Keratinocyte (primary cell): ENCODE measurements around the gene SORL1. TPM values are rescaled to one million over a fixed set of nuclear protein-coding genes. Genes with fewer than 3 reads are reported as not detected.

Experiments
- DNase-seq: peaks from one replicate; pipeline ENCODE4 v3.0.0-alpha.2; 2011; ENCODE audit warnings: low read depth, missing footprints, low spot score
- FAIRE-seq: peaks from 2 replicates; lab custom pipeline; 2011; peaks lifted over from hg19 to GRCh38; lab: Jason Lieb, UNC
- H2AFZ ChIP-seq: 2 replicates; pipeline ENCODE4 v1.6.0; 2012; ENCODE audit warnings: low read length, control low read depth, inconsistent platforms; ENCODE audit not compliant: control insufficient read depth
- H3K27ac ChIP-seq: 2 replicates; pipeline ENCODE4 v1.5.1; 2011; ENCODE audit warnings: low read length; ENCODE audit not compliant: control insufficient read depth, insufficient read depth
- H3K27me3 ChIP-seq: 3 replicates; pipeline ENCODE4 v1.6.0; 2011; ENCODE audit warnings: low read length; ENCODE audit not compliant: control insufficient read depth, insufficient read depth; ENCODE audit errors: extremely low read depth
- H3K36me3 ChIP-seq, 2 experiments: 2 replicates in 1 of 2; 3 replicates in 1 of 2; pipeline ENCODE4 v1.5.1; 2011; ENCODE audit warnings: low read length in 2 of 2, mild to moderate bottlenecking in 1 of 2; ENCODE audit not compliant: control insufficient read depth in 2 of 2, insufficient read depth in 2 of 2; ENCODE audit errors: extremely low read depth in 1 of 2
- H3K4me1 ChIP-seq: 3 replicates; pipeline ENCODE4 v1.5.1; 2011; ENCODE audit warnings: low read length; ENCODE audit not compliant: control insufficient read depth, insufficient read depth; ENCODE audit errors: extremely low read depth
- H3K4me2 ChIP-seq: 3 replicates; pipeline ENCODE4 v1.6.0; 2011; ENCODE audit warnings: low read depth, low read length; ENCODE audit not compliant: control insufficient read depth, insufficient read depth; ENCODE audit errors: extremely low read depth
- H3K4me3 ChIP-seq, 3 experiments: fragments of 200-600 bp in 1 of 3; sonication (generic) in 1 of 3; 2 replicates in 2 of 3; 3 replicates in 1 of 3; pipeline ENCODE4 v1.5.1; 2011 to 2016; ENCODE audit warnings: low read length in 3 of 3, mild to moderate bottlenecking in 3 of 3, control low read depth in 2 of 3, inconsistent platforms in 1 of 3, low read depth in 1 of 3, mixed read lengths in 1 of 3, mixed run types in 1 of 3, moderate library complexity in 1 of 3; ENCODE audit not compliant: control insufficient read depth in 2 of 3, insufficient read depth in 2 of 3; ENCODE audit errors: extremely low read depth in 1 of 3
- H3K79me2 ChIP-seq: 2 replicates; pipeline ENCODE4 v1.6.0; 2012; ENCODE audit warnings: low read length; ENCODE audit not compliant: control insufficient read depth, insufficient read depth
- H3K9ac ChIP-seq: 3 replicates; pipeline ENCODE4 v1.6.0; 2011; ENCODE audit warnings: low read length; ENCODE audit not compliant: control insufficient read depth, insufficient read depth; ENCODE audit errors: extremely low read depth
- H3K9me1 ChIP-seq: 3 replicates; pipeline ENCODE4 v1.6.0; 2011; ENCODE audit warnings: low read length; ENCODE audit not compliant: control insufficient read depth, insufficient read depth; ENCODE audit errors: extremely low read depth
- H3K9me3 ChIP-seq: 2 replicates; pipeline ENCODE4 v1.5.1; 2012; ENCODE audit warnings: low read depth, low read length; ENCODE audit not compliant: control insufficient read depth
- H4K20me1 ChIP-seq: 3 replicates; pipeline ENCODE4 v1.6.0; 2011; ENCODE audit warnings: low read length; ENCODE audit not compliant: control insufficient read depth, insufficient read depth; ENCODE audit errors: extremely low read depth
- CTCF ChIP-seq, 3 experiments: IDR thresholded peaks in 1 of 3; conservative IDR thresholded peaks in 1 of 3; optimal IDR thresholded peaks in 1 of 3; 2 replicates in 2 of 3; 3 replicates in 1 of 3; pipeline versions ENCODE3 to v1.5.1; 2011; ENCODE audit warnings: low read length in 3 of 3, mild to moderate bottlenecking in 3 of 3, moderate library complexity in 2 of 3, control low read depth in 1 of 3, inconsistent platforms in 1 of 3; ENCODE audit not compliant: insufficient read depth in 2 of 3; ENCODE audit errors: extremely low read depth in 1 of 3
- EZH2 ChIP-seq: IDR thresholded peaks from one replicate; pipeline ENCODE4 v1.6.1; 2012; ENCODE audit warnings: inconsistent platforms, mild to moderate bottlenecking, low read length, moderate library complexity
- dilution Hi-C: fragments of 300-500 bp; cut with MboI; formaldehyde crosslinking; loops from one replicate; pipeline ENCODE4 v1.7.0; 2020; ENCODE audit warnings: low sequenced_read_pairs; ENCODE audit not compliant: extremely low pct_ligation_motif_present
- polyA plus RNA-seq, 5 experiments: library from polyadenylated mRNA; depleted of rRNA in 3 of 5; stranded (reverse) in 3 of 5; stranded (forward) in 1 of 5; unstranded in 1 of 5; fragments of >200 nt; gene quantifications; 1 replicate in 1 of 5; 2 replicates in 3 of 5; 3 replicates in 1 of 5; pipeline versions ENCODE4 v1.2.1 to v1.2.3, GENCODE V29; 2011 to 2012; ENCODE audit warnings: missing spikeins in 2 of 5, low read depth in 1 of 5, low replicate concordance in 1 of 5

SORL1 gene
- polyA plus RNA-seq, 1 donor (not counting 4 experiments of a cell fraction or from before 2014, with no cell fraction given): 38.9 TPM

- FAIRE-seq (no peak), DNase-seq (no peak)
- dilution Hi-C loops: no loop called here
- H3K9ac ChIP-seq: no peak overlapping the region
- H3K9me3 ChIP-seq: no peaks in the 10 kb centered on the region
- H3K9me1 ChIP-seq: no peaks in the 10 kb centered on the region
- H3K27me3 ChIP-seq: no peaks in the 10 kb centered on the region
- H3K4me3 ChIP-seq: no peak overlapping the region
- no peaks in the 10 kb centered on the region for H3K79me2 ChIP-seq
- H3K4me1 ChIP-seq: peaks cover 23% of the 10 kb centered on the region
- H3K4me2 ChIP-seq: no peak overlapping the region
- no peak overlapping the region for H2AFZ ChIP-seq
- peaks cover 0 to 10% of the 10 kb centered on the region in 2 experiments for H3K36me3 ChIP-seq
- no peaks in the 10 kb centered on the region for H4K20me1 ChIP-seq
- H3K27ac ChIP-seq: no peak overlapping the region
- TF ChIP-seq EZH2: no peak
Measured at GRCh38 chr11:121525376-121525775, 73.3 kb downstream of the SORL1 start.

GRCh38 chr11:121530257-121530656 is 78.1 kb downstream of the SORL1 start:
- H3K4me3 ChIP-seq: no peak overlapping the region
- H4K20me1 ChIP-seq: no peaks in the 10 kb centered on the region
- no peaks in the 10 kb centered on the region for H3K9me1 ChIP-seq
- no peak overlapping the region for H3K4me2 ChIP-seq
- no peak overlapping the region for H3K9ac ChIP-seq
- no peak for DNase-seq
- no peak overlapping the region for H3K27ac ChIP-seq
- no peaks in the 10 kb centered on the region for H3K36me3 ChIP-seq
- dilution Hi-C loops: no loop called here
- H3K79me2 ChIP-seq: no peaks in the 10 kb centered on the region
- no peaks in the 10 kb centered on the region for H3K9me3 ChIP-seq
- H3K27me3 ChIP-seq: no peaks in the 10 kb centered on the region
- TF ChIP-seq CTCF (optimal IDR thresholded peaks at IDR 0.05 in 1 of 3, IDR thresholded peaks at IDR 0.05 in 1 of 3, conservative IDR thresholded peaks at IDR 0.05 in 1 of 3; ENCODE audit: extremely low read depth in 1 of 3, insufficient read depth in 2 of 3, low read length in 3 of 3) (no peak), EZH2 (no peak)
- FAIRE-seq: no peak
- no peak overlapping the region for H2AFZ ChIP-seq
- peaks cover 3% of the 10 kb centered on the region for H3K4me1 ChIP-seq

GRCh38 chr11:121533601-121534000 is 81.5 kb downstream of the SORL1 start:
- Histone ChIP-seq H3K79me2 (no peaks in the 10 kb centered on the region), H3K36me3 (no peaks in the 10 kb centered on the region), H3K4me2 (no peak overlapping the region), H3K9me1 (no peaks in the 10 kb centered on the region), H3K27ac (no peak overlapping the region), H3K9me3 (no peaks in the 10 kb centered on the region), H3K4me3 (no peak overlapping the region), H3K4me1 (peaks cover 3% of the 10 kb centered on the region), H2AFZ (no peak overlapping the region), H4K20me1 (no peaks in the 10 kb centered on the region), H3K9ac (no peak overlapping the region), H3K27me3 (no peaks in the 10 kb centered on the region)
- no peak for TF ChIP-seq EZH2
- FAIRE-seq (no peak), DNase-seq (no peak)
- dilution Hi-C loops: no loop called here
